ENCODE data around the gene PSMC5.
A peak's percentile ranks its signal among the peaks of the same experiment; 100 is the strongest.

The PSMC5 gene

DNA sequence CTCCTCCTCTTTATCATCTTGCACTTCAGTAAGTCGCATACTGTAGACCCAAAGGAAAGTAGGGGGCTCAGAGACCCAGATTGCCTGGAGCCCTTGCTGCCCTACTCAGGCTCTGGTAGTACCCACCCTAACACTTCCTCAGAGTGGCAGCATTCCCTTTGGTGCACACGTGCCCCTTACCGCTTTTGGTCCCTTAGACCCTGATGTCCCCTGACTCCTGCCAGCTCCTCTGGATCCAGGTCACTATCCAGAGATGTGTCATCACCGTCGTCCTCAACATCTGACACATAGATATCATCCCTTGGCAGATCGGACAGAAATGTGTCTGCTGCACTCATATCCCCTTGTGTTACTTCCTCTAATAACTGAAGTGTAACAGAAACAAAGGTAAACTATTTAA is 5.4 kb upstream of the PSMC5 start:
- DNase-seq: no peak

DNA sequence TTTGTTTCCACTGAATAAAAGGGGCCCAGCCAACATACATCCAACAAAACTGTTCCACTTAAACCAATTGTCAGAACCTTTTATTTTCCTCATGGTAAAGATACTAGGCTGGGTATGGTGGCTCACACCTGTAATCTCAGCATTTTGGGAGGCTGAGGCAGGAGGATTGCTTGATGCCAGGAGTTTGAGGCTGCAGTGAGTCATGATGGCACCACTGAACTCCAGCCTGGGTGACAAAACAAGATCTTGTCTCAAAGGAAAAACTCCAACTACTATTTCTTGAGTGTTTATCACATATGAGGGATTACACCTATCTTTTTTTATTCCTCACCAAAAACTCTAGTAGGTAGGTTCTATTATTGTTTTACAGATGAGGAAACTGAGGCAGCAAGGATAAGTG is 4.7 kb upstream of the PSMC5 start:
- DNase-seq: no peak

DNA sequence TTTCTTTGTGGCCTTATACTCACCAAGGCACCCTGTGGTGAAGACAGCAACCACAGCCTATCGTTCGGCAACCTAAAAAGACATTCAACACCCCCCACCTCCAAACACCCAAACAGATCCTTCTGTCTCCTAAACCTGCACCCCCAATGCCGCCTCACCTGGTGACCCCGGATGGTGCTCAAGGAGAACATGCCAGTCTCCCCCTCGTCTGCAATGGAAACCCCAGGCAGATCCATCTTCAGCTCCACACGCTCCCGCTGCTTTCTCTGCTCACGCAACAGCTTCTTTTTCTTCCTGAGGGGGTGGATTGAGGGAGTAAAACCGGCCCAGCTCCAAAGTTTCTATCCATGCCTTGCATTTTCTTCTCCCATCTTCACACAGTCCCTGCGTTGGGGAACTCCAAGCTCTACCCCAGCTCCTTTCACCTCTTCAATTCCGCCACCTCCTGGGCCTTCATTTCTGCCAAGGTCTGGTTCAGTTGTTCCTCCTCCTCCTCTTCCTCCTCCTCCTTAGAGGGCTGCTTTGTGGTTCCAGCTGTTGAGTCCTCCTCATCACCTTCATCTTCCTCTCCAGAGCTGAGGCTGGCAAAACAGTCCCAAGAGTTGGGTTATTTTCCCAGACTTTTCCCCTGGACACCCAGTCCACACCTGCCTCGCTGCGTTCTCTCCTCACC is 3.4 kb upstream of the PSMC5 start:
- DNase-seq: no peak

DNA sequence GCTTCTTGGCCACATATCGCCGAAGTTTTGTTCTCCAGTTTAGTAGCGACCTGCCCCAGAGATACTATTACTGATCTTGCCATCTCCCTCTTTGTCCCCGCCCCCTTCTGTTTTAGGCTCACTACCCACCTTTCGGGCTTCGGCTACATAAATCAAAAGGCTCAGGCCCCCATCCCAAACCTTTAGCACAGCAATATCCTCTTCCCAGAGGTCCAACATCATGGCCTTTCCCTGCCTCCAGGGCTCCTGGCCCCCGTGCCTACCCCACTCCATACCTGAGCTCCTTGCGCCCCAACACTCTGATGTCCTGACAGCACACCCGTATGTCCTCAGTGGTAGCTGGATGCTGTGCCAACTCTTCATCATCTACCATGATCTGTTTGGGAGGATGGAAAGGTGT is 2.9 kb upstream of the PSMC5 start:
- DNase-seq: no peak

DNA sequence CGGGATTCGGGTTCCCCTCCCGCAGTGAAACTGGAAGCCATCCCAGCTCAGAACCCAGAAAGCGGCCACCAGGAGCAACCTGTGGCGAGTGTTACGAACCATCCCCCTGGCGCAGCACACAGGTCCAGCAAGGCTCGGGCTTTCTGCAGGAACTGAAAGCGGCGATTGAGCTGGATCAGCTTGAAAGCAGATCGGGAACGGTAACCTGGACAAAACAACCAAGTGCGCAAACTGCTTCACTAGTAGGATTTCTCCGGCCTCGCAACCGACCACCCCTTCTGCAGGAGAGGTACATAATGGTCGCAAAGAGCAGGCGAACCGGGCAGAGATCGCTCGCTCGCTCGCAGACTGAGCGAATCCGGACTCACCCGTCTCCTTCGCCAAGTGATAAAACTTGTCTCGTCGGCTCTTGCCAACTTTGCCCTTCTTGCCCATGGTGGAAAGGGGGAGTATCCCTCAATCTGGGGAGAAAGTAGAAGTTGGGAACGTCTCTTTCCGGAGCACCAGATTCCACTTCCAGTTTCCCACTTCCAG is 696 bp upstream of the PSMC5 start:
- no peak for DNase-seq

DNA sequence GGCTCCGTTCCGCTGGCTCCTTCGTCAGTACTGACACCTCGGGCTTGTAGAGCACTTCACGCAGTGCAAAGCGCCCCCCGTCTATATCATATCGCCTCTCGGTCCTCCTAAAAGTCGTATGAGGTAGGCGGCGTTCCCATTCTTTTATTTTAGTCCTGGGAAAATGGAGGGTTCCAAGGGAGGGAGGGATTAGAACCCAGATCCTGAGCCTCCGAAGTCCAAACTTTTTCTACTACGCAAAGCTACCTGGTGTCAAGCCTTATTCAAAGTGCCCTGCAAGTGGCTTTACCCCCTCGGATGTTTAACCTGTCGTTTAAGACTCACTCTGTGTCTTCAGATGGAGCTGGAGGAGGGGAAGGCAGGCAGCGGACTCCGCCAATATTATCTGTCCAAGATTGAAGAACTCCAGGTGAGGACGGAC is 580 bp downstream of the PSMC5 start:
- DNase-seq: no peak

DNA sequence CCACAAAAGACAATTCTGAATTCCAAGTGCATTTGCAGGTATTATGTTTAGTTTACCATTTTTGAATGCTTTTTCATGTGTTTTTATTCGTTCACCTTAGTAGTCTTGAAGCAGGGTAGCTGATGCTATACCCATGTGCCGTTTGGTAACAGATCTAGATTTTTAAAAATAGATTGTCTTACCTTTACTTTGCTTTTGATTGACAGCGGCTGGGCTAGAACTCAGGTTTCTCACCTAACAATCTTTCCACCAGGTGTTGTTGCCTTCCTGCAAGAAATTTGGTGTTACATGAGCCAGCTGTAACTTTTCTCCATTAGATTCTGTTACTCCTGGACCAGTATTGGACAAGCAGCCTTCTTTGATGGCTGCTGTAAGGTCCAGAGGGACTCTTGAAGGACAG is 1.7 kb downstream of the PSMC5 start:
- DNase-seq: no peak

DNA sequence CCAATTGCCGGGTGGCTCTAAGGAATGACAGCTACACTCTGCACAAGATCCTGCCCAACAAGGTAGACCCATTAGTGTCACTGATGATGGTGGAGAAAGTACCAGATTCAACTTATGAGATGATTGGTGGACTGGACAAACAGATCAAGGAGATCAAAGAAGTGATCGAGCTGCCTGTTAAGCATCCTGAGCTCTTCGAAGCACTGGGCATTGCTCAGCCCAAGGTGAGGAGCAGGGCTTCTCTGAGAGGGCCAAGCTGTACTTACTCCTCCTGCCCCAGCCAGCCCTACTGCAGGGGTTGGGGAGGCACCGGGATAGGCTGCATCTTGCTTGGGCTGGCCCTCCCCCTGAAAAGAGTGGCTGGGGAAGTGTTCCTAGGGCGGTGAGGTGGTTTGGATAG is 3.0 kb downstream of the PSMC5 start:
- DNase-seq: no peak

DNA sequence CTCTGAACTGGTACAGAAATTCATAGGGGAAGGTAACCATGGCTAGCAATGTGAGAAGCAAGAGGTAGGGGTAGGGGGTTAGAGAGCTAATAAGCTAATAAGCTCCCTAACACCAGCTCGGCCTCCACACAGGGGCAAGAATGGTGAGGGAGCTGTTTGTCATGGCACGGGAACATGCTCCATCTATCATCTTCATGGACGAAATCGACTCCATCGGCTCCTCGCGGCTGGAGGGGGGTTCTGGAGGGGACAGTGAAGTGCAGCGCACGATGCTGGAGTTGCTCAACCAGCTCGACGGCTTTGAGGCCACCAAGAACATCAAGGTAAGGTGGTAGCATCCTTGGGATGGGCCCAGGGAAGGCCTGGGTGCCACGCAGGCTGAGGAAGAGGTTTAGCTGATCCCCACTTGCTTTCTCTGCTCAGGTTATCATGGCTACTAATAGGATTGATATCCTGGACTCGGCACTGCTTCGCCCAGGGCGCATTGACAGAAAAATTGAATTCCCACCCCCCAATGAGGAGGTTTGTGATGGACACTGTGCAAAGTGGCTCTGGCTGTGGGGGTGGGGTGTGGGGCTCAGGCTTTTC is 3.8 kb downstream of the PSMC5 start:
- DNase-seq: no peak

DNA sequence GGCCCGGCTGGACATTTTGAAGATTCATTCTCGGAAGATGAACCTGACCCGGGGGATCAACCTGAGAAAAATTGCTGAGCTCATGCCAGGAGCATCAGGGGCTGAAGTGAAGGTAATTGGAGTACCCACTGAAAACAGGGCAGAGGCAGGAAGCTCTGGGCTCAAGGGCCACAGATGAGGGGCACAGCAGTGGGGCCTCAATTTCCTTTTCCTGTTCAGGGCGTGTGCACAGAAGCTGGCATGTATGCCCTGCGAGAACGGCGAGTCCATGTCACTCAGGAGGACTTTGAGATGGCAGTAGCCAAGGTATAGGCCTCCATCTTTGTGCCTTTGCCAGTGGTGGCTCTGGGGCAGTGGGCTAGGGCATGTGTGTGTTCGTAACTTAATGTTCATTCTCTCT is 4.3 kb downstream of the PSMC5 start:
- DNase-seq: no peak

DNA sequence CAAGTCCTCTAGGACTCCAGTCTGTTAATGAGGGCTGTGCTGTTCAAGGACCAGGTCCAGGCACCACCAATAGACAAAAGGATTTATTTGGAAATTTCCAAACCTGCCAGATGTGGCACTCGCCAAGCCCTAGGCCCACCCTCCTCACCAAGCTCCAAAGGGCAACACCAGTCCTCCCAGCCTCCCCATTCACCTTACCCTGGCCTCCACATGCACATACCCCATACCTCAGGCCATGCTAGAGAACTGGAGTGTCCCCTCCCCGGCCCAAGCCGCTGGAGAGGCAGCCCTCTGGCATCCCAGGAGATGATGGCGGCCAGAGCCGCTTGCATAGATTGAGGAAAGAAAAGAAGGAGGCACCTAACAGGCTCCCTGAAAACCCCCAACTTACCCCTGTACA is 4.8 kb downstream of the PSMC5 start:
- DNase-seq: no peak

DNA sequence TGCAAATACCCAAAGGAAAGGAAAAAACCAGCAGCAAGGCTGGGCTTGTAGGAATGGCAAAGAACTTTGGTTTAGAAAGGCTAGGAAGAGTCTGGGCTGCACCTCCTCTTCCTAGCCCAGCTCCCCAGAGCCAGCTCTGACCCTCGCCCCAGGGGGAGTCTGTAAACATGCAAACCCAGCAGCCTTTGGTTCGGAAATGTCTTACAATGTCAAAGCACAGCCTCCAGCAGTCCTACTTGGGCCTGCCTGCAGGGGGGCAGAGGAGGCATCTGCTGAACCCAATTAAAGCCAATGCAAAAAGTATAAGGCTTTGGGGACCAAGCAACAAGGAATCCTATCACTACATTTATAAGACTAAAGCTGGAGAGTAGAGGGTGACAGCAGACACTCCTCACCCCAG is 5.2 kb downstream of the PSMC5 start:
- no peak for DNase-seq

DNA sequence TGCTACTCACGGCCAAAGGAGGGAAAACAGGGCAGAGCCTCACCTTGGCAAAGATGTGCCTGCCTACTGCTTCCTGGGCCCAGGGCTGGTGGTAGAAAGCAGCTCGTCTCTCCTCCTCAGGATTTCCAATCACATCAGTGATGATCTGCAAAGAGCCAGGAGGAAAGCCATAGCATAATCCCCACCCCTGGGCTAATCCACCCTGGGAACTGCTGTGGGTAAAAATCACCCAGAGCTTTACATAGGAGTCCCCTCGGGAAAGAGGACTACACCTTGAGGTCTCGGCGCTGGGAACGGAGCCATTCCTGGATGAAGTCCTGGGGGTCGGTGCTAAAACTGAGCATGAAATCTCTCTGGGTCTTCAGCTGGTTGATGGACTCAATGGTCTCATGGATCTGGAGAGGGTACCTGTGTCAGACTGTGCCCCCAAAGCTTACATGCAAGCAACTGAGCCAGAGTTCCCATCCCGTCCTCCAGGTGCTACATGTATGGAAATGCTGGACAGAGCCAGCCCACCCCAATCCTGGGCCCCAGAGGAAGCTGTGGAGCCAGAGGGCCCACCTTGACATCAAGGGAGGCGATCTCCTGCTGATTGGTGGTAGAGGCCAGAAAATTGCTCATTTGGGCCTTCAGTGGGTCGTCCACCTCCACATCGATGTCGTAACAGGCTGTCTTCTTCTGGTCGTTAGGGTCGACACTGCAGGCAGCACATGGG is 6.0 kb downstream of the PSMC5 start:
- DNase-seq: no peak

DNA sequence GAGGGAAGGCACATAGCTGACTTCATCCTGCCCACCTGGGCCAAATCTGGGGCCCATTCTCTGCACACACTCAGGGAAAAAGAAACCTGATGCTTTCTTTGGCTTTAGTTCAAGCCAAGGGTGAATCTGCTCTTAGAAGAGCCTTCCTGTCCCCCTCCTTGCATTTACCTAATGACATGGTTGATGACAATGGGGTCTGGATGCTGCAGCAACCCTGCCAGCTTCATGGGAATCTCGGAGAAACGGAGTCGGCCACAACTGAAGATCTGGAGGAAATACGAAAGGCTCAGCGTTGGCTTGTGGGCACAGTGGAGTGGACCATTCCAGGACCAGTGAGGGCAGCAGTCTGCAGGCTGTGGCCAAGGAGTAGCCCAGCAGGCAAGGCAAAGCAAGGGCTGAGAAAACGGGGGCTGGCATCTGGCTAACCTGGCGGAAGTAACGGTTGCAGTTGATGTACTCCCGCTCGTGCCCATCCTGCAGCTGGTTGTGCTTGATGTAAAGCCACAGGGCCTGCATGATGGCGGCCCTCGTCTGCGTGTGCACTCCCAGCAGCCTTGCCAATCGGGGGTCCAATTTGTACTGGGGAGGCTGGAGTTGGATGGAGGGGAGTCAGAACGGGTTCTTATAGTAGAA is 6.6 kb downstream of the PSMC5 start:
- no peak for DNase-seq

DNA sequence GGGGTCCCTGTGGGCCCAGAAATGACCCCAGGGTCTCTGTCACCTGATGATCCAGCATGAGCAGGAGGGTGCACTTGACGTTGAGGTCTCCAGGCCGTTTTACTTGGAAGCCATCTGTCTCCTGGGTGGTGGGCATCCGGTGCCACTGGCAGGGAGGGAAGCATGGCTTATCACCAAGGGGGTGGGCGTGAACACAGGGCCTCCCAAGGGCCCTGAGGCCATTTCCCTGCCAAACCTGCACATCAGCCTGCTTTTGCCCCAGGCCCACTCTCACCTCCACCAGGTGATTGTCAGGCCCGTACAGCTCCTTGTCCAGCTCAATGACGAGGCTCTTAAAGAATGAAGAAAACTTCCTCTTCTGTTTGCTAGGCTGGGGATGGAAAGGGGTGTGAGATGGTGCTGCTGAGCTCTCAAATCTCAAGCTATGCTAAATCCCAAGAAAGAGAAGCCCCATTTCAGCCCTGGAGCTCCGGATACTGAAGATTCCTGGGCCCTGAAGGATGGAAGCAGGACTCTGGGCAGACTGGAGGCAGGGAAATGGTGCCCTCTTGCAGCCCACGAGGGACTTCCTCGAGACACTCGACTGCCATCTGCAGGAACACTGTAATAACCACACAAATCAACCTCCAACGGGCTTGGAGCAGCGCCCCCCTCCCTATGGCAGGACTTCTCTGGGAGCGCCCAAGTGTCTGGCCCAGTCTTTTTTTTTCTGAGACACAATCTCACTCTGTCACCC is 7.4 kb downstream of the PSMC5 start:
- peak; percentile 75 for DNase-seq

DNA sequence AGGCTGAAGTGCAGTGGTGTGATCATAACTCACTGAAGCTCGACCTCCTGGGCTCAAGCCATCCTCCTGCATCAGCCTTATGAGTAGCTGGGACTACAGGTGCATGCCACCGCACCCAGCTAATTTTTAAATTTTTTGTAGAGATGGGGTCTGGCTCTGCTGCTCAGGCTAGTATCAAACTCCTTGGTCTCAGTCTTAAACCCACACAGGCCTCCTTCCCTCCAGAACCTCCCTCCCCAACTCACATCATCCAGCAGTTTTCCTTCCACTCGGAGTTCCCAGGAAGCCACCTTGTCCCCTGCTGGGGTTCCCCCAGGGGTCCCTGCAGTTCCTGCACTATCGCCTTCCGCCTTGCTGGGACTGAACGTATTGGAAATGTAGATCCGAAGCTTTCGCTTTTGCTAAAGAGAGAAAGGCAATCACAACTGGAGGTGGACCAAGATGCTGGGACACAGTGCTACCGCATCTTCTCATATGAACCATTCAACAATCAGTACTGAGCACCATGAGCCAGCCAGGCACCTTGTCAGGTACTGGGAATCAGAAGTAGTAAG is 8.0 kb downstream of the PSMC5 start:
- no peak for DNase-seq

DNA sequence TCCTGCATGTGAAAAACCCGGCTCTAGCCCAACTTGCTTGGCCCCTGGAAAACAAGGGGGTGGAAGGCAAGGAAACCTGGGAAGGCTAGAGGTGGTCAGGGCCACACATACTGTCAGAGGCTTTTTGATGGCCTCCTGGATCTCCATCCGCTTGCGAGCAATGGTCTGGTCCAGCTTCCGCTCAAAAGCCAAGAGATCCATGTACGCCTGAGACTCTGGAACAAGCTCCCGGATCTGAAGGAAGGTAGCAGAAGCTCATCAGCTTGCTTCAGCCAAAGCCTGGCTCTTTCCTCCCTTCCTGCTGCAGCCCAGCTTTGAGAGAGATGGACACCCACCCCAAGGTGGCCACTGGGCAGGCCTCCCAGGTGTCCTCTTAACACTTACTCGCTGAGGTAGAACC is 9.6 kb downstream of the PSMC5 start:
- DNase-seq: no peak

DNA sequence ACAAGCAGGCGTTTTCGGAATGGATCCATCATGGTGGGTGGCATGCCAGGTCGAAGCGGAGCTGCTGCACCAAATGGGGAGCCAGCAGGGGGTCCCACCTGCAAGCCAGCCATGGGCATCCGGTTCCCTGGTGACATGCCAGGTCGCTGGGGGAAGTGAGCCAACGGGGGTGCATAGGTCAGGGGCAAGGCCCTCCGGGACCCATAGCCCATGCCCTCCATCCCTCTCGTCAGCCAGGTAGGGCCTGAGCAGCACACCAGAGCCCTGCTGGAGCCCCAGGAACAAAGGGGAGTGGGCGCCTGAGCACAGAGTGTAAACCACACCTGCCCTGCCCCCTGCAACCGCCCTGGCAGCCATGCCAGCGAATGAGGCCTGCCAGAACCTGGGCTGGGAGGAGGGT is 10.2 kb downstream of the PSMC5 start:
- DNase-seq: no peak

DNA sequence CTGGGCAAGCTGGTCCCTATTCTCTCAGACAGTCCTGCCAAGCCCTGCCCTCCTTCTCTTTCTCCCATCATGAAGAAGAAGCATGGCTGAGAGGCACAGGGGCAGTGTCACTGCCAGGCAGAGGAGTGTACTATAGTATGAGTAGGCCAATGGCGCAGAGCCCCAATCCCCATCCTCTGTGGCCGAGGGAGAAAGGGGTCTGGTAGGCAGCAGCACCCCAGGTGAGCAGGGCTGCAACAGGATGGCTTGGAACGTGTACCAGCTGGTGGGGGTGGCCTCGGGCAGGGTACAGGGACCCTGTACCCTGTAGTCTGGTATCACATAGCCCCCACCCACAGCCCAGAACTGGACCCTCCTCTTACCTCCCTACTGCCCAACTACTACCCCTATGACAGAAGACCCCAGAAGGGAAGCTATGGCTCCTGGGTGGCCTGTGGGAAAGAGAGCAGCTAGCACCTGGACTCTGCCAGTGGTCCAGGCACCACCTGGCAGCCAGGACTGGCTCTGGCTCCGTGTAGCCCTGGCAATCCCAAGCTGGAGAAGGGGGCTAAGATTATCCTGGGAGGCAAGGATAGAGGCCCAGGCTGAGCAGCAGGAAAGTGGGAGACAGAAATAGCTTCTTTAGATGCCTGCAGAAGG is 10.8 kb downstream of the PSMC5 start:
- no peak for DNase-seq

DNA sequence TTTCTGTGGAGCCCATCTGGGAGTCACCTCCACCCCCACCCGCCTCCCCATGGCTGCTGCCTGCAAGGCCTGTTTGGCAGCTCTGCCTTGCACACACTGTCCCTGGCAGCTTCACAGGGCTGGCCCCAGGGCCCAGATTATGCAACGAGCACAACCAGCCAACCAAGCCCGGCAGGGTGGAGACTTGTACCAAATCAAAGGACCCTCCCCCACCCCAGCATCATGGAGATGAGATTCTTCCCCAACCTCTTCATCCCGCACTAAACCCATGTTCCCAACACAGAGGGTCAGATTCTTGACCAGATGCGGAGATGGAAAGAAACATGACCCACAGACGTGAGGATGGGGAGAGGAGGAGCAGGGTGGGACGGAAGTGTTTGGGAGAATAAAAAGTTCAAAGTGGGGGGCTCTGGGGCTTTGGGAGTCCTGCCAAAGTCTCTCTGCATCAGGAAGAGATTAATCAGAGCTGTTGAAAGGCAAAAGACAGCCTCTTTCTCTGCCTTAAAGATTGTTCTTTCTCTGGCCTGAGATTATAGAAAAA is 11.5 kb downstream of the PSMC5 start:
- DNase-seq: peak; percentile 43

DNA sequence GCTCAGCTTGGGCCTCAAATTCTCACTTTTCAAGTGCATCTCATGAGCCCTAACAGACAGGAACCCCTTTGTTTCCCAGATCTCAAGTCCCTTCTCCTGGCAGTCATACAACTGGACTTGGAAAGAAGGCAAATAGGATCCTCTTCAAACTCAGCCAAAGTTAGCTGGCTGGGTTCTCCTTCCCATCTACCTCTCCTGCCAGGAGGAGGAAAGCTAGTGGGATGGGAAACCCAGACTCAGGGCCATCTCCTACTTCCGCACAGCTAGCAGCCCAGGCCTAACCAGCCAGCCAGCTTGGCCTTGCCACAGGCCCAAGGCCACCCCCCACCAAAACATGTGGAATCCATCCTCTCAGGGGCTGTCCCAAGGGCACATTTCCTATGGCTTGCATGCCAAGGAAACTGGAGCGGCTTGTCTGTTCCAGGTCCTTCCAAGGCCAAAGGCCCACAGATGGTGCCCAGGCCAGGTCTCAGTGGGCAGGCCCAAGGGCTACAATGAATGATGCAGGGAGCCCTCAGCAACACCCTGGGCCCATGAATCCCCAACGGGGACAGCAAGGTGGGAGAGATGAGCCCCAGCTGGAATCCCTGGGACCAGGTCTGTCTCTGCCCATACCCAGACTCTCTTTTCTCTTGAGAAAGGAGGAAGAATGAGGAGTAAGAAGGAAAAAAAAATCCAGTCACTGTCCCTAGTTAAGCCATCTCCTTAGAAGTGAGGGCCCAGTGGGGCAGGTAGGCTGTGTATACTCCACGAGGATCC is 13.5 kb downstream of the PSMC5 start:
- DNase-seq: no peak
